HG03558 (cell line): ENCODE measurements around the gene FBRSL1.
"Not testable (repeated sequence)": the region's sequence is repeated elsewhere in the genome, so short reads cannot be mapped to it uniquely, and the experiment has no call there.

Experiments used
- ATAC-seq: cut with Tn5 transposase; IDR thresholded peaks from one replicate; pipeline ENCODE4 v1.9.1; 2021; ENCODE audit warnings: moderate number of reproducible peaks; ENCODE audit not compliant: unreplicated experiment; ENCODE audit errors: extremely low read depth

FBRSL1 gene

GRCh38 chr12:132453361-132454192 lies 36.4 kb upstream of the FBRSL1 start:
- no peak for ATAC-seq

GRCh38 chr12:132454193-132454932 lies 35.6 kb upstream of the FBRSL1 start:
- no peak for ATAC-seq

- no peak for ATAC-seq
These were observed 35.0 kb upstream of the FBRSL1 start for GRCh38 chr12:132454933-132455418.

- no peak for ATAC-seq
These were observed 34.4 kb upstream of the FBRSL1 start for GRCh38 chr12:132455565-132455964.

GRCh38 chr12:132456186-132456943 lies 33.6 kb upstream of the FBRSL1 start:
- ATAC-seq: no peak

- ATAC-seq: no peak
These were observed 32.9 kb upstream of the FBRSL1 start for GRCh38 chr12:132456944-132457495.

GRCh38 chr12:132458441-132458840 lies 31.5 kb upstream of the FBRSL1 start:
- ATAC-seq: no peak

GRCh38 chr12:132458846-132459641 lies 30.9 kb upstream of the FBRSL1 start:
- ATAC-seq: no peak

GRCh38 chr12:132460571-132460970 lies 29.4 kb upstream of the FBRSL1 start:
- ATAC-seq: no peak

- no peak for ATAC-seq
These were observed 28.4 kb upstream of the FBRSL1 start for GRCh38 chr12:132461526-132461925.

GRCh38 chr12:132462788-132463187 lies 27.2 kb upstream of the FBRSL1 start:
- no peak for ATAC-seq

- ATAC-seq: not testable (repeated sequence)
These were observed 26.5 kb upstream of the FBRSL1 start for GRCh38 chr12:132463284-132463924.

GRCh38 chr12:132464304-132464703 lies 25.6 kb upstream of the FBRSL1 start:
- not testable (repeated sequence) for ATAC-seq

GRCh38 chr12:132464820-132465219 lies 25.1 kb upstream of the FBRSL1 start:
- no peak for ATAC-seq

GRCh38 chr12:132465269-132466190 lies 24.4 kb upstream of the FBRSL1 start:
- no peak for ATAC-seq

- ATAC-seq: no peak
These were observed 23.4 kb upstream of the FBRSL1 start for GRCh38 chr12:132466241-132467201.

- ATAC-seq: no peak
These were observed 22.4 kb upstream of the FBRSL1 start for GRCh38 chr12:132467511-132467910.
